AG09319 (cell line): ENCODE results near the gene AUTS2.

Experiments used
- DNase-seq: peaks from one replicate; pipeline ENCODE4 v3.0.0-alpha.2; 2010; ENCODE audit warnings: low read depth; ENCODE audit errors: extremely low read depth
- CTCF ChIP-seq: IDR thresholded peaks from 2 replicates; pipeline ENCODE4 v1.5.1; 2011; ENCODE audit warnings: low read depth, mild to moderate bottlenecking, inconsistent platforms, low read length, moderate library complexity

Gene AUTS2

GRCh38 chr7:70217571-70217970, 619.3 kb downstream of the AUTS2 start:
- DNase-seq: no peak
- TF ChIP-seq CTCF: no peak

- TF ChIP-seq CTCF: no peak
These were observed 619.7 kb downstream of the AUTS2 start for GRCh38 chr7:70218006-70218405.

GRCh38 chr7:70219061-70219460, 620.8 kb downstream of the AUTS2 start:
- DNase-seq: no peak
- TF ChIP-seq CTCF: no peak

More at GRCh38 chr7:70218006-70218405, 619.7 kb downstream of the AUTS2 start:
- no peak for DNase-seq

DNA sequence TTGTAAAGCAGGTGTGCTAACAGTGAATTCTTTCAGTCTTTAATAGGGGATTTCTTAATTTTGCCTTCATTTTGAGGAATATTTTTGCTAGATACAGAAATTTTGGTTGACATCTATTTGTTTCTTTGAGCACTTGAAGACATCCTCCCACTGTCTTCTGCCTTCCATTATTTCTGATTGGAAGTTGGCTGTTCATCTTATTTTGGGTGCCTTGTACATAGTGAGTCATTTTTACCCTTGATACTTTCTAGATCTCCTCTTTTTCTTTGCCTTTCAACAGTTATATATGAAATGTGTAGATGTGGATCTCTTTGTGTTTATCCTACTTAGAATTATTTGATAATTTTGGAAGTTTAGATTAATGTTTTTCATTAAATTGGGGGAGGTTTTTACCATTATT, 631.0 kb downstream of the AUTS2 start:
- no peak for TF ChIP-seq CTCF
- DNase-seq: no peak

- no peak for DNase-seq
- TF ChIP-seq CTCF: no peak
These were observed 632.5 kb downstream of the AUTS2 start for GRCh38 chr7:70230761-70231160.

DNA sequence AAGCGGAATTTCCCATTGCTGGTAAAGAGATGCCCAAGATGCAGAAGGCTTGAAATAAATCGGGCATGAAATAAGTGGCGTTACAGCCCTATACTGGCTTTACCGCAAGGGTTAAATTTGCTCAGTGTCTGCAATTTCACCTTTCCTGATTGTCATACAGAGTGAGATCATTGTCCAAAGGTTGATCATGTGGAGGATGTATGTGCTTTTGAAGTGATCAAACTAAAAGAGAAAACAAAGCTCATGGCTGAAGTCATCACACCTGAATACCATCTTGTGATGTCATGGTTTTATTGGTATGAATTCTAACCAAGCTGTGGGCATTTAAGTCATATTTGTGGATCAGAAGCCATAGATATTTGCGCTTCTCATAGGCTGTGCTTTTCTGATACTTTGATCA, 635.5 kb downstream of the AUTS2 start:
- no peak for TF ChIP-seq CTCF
- DNase-seq: no peak

DNA sequence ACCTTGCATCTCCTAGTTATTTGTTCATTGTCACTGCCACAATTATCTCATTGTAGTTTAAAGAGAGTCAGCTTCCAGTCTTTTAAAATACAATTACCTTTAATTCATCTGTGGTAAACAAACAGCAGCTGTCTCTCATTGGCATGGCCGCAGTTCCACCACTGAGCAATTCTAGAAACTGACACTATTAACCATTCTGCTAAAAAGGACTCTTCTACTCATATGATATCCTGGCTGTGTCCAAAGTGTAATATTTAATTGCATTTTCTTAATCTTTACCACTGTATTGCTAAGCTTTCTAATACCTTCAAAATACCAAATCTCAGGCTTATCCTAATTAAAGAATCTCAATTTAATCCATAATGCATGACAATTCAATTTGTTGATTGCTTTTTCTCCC, 639.0 kb downstream of the AUTS2 start:
- no peak for DNase-seq
- TF ChIP-seq CTCF: no peak
